ENCODE results near the gene PCDH7.

- TF ChIP-seq POLR2A (IDR thresholded peaks at IDR 0.05) (no peak), POLR2AphosphoS5 (IDR thresholded peaks at IDR 0.05; ENCODE audit: insufficient read depth in 1 of 2, low read depth in 1 of 2) (no peak), CTCF (IDR thresholded peaks at IDR 0.05) (no peak)
Measured at GRCh38 chr4:30725562-30725961, 5.4 kb downstream of the PCDH7 start.
